ENCODE results near the gene PGGHG.
"Not testable (repeated sequence)": the region's sequence is repeated elsewhere in the genome, so short reads cannot be mapped to it uniquely, and the experiment has no call there.

The PGGHG gene

GRCh38 chr11:306645-307371 is 17.9 kb downstream of the PGGHG start:
- no peak for TF ChIP-seq CTCF (IDR thresholded peaks at IDR 0.05; ENCODE audit: control insufficient read depth, extremely low read depth, insufficient read depth)
- DNase-seq (ENCODE audit: low read depth): no peak
- no peak overlapping the region for H3K4me3 ChIP-seq (ENCODE audit: low read depth, low read length)

- peak within 1 kb of the TSS; percentile 61 for H3K4me3 ChIP-seq (ENCODE audit: low read depth, low read length)
- TF ChIP-seq CTCF (IDR thresholded peaks at IDR 0.05; ENCODE audit: control insufficient read depth, extremely low read depth, insufficient read depth): 0 out of 2 replicates have a peak, but pooled peaks have one; percentile 8
- DNase-seq (ENCODE audit: low read depth): not testable (repeated sequence)
Measured at GRCh38 chr11:307766-308708, 19.1 kb downstream of the PGGHG start, which contains the start of gene IFITM2. Gene IFITM2 (plus strand): TSS chr11:307816. CDS start chr11:308193, 377 bp downstream.

DNA sequence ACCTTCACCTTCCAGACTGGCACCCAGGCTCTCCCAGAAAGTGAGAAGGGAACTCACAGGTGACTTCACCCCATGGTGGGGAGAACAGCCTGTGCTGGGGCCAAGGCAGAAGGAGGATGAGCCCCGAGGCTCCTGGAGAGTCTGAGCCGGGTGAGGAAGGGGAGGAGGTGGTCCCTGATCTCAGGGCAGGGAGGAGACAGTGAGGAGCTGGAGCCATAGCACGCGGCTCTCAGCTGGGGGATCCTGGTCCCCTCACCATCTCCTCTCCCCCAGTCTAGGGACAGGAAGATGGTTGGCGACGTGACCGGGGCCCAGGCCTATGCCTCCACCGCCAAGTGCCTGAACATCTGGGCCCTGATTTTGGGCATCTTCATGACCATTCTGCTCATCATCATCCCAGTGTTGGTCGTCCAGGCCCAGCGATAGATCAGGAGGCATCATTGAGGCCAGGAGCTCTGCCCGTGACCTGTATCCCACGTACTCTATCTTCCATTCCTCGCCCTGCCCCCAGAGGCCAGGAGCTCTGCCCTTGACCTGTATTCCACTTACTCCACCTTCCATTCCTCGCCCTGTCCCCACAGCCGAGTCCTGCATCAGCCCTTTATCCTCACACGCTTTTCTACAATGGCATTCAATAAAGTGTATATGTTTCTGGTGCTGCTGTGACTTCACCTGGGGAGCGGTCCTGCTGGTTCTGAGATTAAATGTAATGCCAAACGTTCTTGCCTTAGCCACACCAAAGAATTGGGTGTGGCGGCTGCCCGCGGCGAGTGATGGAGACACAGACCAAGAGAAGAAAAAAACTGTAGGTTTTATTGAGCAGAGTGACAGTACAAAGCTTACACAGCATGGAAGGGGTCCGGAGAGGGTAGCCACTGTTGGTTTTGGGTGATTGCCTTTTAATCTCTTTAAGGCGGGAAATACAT is 20.1 kb downstream of the PGGHG start:
- DNase-seq (ENCODE audit: low read depth): not testable (repeated sequence)
- peak overlapping the region; percentile 61 for H3K4me3 ChIP-seq (ENCODE audit: low read depth, low read length)

DNA sequence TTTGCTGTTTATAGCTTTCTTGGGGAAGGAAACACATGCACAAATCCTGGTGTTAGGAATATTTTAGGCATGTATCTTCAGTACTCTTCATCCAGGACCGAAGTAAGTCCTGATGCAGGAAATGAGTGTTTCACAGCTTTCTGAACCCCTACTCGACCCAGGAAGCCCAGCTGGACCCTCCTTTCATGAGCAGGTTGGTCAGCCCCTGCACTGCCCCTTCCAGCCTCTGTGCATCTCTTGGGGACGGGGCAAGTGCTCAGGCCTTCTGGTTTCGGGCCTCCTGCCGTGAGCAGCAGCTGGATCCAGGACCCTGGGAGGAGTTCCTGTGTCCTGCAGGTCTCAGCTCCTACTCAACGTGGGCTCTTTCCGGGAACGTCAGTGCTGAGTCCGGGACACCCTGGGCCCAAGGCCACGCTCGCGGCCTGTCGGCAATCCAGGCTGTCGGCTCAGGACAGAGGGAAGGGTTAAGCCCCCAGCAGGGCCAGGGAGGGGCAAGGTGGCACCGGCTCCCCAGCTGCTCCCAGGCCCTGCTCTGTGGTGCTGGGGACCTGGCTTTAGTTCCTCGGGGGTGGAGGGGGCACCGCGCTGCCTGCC is 21.1 kb downstream of the PGGHG start:
- DNase-seq (ENCODE audit: low read depth); H3K4me3 ChIP-seq (ENCODE audit: low read depth, low read length): not testable (repeated sequence)

DNA sequence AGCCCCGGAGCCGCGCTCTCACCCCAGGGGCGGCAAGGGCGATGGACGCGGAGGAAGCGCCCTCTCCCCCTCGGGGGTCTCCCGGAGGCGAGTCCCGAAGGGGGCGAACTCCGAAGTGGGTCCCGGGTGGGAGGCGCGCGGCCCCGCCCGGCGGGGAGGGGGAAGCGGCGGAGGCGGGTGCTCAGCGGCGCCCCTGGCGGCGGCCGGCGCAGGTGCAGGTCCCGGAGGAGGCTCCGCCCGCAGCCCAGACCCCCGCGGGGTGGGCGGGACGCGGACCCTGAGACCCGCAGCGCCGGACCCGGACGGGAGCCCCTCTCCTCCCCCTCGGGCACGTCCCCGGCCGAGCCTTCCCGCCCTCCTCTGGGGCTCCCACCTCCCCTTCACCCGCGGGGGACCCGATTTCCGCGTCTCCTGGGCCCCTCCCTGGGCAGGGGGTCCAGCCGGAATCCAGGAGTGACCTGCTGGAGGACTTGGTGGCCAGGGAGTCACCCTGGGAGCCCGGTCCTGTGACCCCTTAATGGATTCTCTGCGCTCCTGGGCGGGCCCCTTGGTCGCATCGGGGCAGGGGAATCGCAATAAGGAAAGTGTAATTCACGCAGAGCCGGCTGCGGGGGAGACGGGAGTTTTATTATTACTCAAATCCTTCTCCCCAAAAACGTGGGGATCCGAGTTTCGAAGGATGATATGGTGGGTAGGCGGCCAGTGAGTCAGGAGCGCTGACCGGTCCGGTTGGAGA is 22.3 kb downstream of the PGGHG start:
- not testable (repeated sequence) for DNase-seq (ENCODE audit: low read depth); H3K4me3 ChIP-seq (ENCODE audit: low read depth, low read length)

DNA sequence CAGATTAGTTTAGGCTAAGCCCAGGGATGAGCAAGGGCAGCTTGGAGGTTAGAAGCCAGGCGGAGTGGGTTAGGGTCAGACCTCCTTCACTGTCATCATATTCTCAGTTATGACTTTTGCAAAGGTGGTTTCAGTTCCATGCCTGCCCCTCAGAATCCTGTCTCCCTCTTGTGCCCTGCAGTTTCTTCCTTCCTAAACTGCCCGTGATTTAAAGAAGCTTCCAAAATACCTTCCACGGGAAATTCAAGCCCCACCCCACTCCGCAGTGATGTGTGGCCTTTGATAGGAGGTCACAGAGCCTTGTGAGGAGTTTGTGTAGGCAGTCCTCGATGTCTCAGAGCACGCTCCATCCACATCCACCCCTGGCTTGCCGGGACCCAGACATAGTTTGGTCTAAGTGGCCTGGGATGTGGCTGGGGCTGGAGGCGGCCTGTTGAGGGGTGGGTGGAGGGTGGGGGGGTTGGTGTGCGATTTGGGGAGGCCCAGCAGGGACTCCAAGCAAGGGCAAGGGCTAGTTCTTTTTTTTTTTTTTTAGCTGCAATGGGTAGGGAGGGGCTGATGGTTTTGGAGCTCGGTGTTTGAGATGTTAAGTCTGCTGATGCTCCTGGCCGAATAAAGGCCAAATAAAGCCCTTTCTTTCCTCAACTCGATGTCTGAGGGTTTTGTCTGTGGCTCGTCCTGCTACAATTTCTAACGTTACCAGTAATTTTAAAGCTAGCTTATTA is 23.3 kb downstream of the PGGHG start:
- no peak overlapping the region for H3K4me3 ChIP-seq (ENCODE audit: low read depth, low read length)
- no peak for DNase-seq (ENCODE audit: low read depth)
- TF ChIP-seq CTCF (IDR thresholded peaks at IDR 0.05; ENCODE audit: control insufficient read depth, extremely low read depth, insufficient read depth): no peak

DNA sequence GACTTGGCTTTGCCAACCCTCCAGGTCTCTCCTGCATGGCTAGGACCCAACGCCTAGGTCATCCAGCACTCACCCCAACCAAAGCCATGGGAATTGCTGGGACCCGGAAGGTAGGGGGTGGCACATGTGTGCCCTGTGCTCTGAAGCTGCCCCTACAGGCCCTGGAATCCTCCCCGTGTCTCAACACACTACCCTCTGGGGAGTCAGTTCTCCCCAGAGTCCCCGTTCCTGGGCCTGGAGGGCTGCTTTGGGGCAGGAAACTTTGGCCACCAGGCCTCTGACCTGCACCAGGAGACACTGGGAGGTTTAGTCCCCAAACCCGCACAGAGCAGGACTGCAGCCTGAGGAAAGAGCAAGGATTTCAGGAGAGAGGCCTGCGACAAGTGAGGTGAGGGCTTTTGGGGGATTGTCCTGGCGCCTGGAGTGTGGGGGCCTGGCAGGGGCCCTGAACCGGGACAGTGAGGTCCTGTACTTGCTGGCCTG is 24.4 kb downstream of the PGGHG start:
- no peak for TF ChIP-seq CTCF (IDR thresholded peaks at IDR 0.05; ENCODE audit: control insufficient read depth, extremely low read depth, insufficient read depth)
- no peak for DNase-seq (ENCODE audit: low read depth)
- H3K4me3 ChIP-seq (ENCODE audit: low read depth, low read length): no peak overlapping the region

All from LNCaP clone FGC (cell line).